Aorta (tissue), 5 donors: ENCODE results near the gene ARID1B. TPM values are rescaled to one million over a fixed set of nuclear protein-coding genes. Genes with fewer than 3 reads are reported as not detected.

ENCODE experiments used
- ATAC-seq: fragments of 200-7000 bp; cut with Tn5 transposase; one replicate; pipeline ENCODE4 v1.9.1; 2022; ENCODE audit warnings: moderate library complexity; ENCODE audit not compliant: low FRiP score
- DNase-seq, 2 donors: peaks; one replicate each; pipeline ENCODE4 v3.0.0-alpha.2; 2020
- H3K27ac ChIP-seq, 2 donors: one replicate each; pipeline ENCODE4 v1.5.1; 2013; ENCODE audit warnings: low read length in 2 of 2, mild to moderate bottlenecking in 2 of 2, moderate library complexity in 2 of 2, control low read depth in 1 of 2, inconsistent platforms in 1 of 2, low read depth in 1 of 2
- H3K27me3 ChIP-seq, 2 donors: one replicate each; pipeline ENCODE4 v1.6.1; 2013; ENCODE audit warnings: control low read depth in 1 of 2, low read length in 1 of 2, mild to moderate bottlenecking in 1 of 2, moderate library complexity in 1 of 2; ENCODE audit not compliant: insufficient read depth in 2 of 2, control insufficient read depth in 1 of 2
- H3K36me3 ChIP-seq, 2 donors: one replicate each; pipeline ENCODE4 v1.6.1; 2013; ENCODE audit warnings: control low read depth in 1 of 2, low read length in 1 of 2, mild to moderate bottlenecking in 1 of 2; ENCODE audit not compliant: insufficient read depth in 2 of 2, control insufficient read depth in 1 of 2
- H3K4me1 ChIP-seq, 2 donors: one replicate each; pipeline ENCODE4 v1.6.1; 2013; ENCODE audit warnings: low read length in 2 of 2, control low read depth in 1 of 2, mild to moderate bottlenecking in 1 of 2, moderate library complexity in 1 of 2; ENCODE audit not compliant: insufficient read depth in 2 of 2, control insufficient read depth in 1 of 2
- H3K4me3 ChIP-seq, 2 donors: one replicate each; pipeline ENCODE4 v1.5.1; 2013; ENCODE audit warnings: low read length in 2 of 2, control low read depth in 1 of 2, mild to moderate bottlenecking in 1 of 2
- H3K9me3 ChIP-seq: one replicate; pipeline ENCODE4 v1.6.1; 2013; ENCODE audit warnings: mild to moderate bottlenecking, low read length; ENCODE audit not compliant: control insufficient read depth
- WGBS, 2 donors: extraction: QIAGEN DNeasy Blood & Tissue Kit; methylation state at CpG; one replicate each; pipeline ENCODE4 v1.1.7; 2013; 5-methylcytosine and 5-hydroxymethylcytosine counted together
- intact Hi-C, 2 donors: fragments of 100-400 bp; cut with DNase I; formaldehyde crosslinking; loops; one replicate each; pipeline versions ENCODE4 v1.14.2 to v1.15.0; 2022
- polyA plus RNA-seq, 2 donors: library from polyadenylated mRNA; stranded (reverse); fragments of 200-250 nt; gene quantifications; one replicate each; pipeline ENCODE4 v1.2.3, GENCODE V29; 2013
- total RNA-seq, 2 donors: library from RNA; stranded (reverse); fragmentation: NEBNext Ultra II Directional; extraction: Animal tissue kit (Norgen Biotek cat#: 25700); gene quantifications; one replicate each; pipeline ENCODE4 v1.2.1, GENCODE V29; 2021
- donor health status: healthy with polysubstance abuse.
- donor health status: Bipolar disorder and iron deficiency.
- donor health status: DM: no; HTN: no; CAD: no.
- donor health status: DM: no; HTN: no; CAD: no.
- donor health status: DM: yes; HTN: yes; CAD: no.

The ARID1B gene
- total and polyA plus RNA-seq, 4 donors: 6.5 to 143 (median 54.5) TPM

GRCh38 chr6:157017861-157018260, 240.7 kb downstream of the ARID1B start:
- Histone ChIP-seq H3K27ac (no peak overlapping the region), H3K36me3 (no peaks in the 10 kb centered on the region), H3K9me3 (no peaks in the 10 kb centered on the region), H3K4me3 (no peak overlapping the region), H3K27me3 (no peaks in the 10 kb centered on the region), H3K4me1 (peaks cover 2 to 5% of the 10 kb centered on the region in 2 donors)
- intact Hi-C loops: no loop called here
- ATAC-seq (no peak), DNase-seq (no peak)

DNA sequence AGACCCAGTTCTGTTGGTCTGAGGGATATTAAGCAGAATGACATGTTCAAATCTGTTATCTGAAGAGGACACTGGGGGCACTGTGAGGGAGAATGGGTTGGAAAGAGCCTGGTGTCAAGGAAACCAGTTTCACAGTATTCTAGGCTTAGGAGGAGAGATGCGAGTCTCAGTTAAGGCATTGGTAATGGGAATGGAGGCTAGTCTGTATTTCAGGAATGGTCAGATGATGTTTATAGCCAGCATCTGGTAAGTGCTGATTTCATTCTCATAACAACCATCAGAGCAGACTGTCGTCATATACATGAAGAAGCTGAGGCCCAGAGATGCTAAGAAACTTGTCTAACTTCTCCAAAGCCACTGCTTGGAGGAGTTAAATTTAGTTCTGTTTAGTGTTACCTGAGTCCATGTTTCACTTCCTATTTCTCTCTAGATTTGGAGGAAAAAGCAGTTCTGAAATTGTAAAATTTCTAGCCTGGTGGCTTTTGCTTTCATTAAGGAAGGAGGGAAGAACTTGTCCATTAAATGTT, 242.0 kb downstream of the ARID1B start:
- H3K27me3 ChIP-seq: no peaks in the 10 kb centered on the region
- ATAC-seq: no peak
- WGBS, 2 donors: 90 to 91% methylated on average over 2 of the region's 2 CpGs
- no peaks in the 10 kb centered on the region for H3K36me3 ChIP-seq
- no peaks in the 10 kb centered on the region for H3K9me3 ChIP-seq
- DNase-seq: no peak
- no peak overlapping the region for H3K27ac ChIP-seq
- intact Hi-C loops: no loop called here
- H3K4me1 ChIP-seq: peaks cover 0 to 2% of the 10 kb centered on the region in 2 donors
- no peak overlapping the region for H3K4me3 ChIP-seq

GRCh38 chr6:157019733-157020132, 242.6 kb downstream of the ARID1B start:
- intact Hi-C loops: loop anchor here (1.0 to 5.0 kb wide), 3 partner anchors 237 to 332 kb away; no protein-coding TSS in a partner anchor
- H3K9me3 ChIP-seq: no peaks in the 10 kb centered on the region
- H3K27ac ChIP-seq: no peak overlapping the region
- H3K36me3 ChIP-seq: no peaks in the 10 kb centered on the region
- no peak for DNase-seq
- WGBS, 2 donors: 67 to 70% methylated on average over 7 of the region's 7 CpGs
- H3K27me3 ChIP-seq: no peaks in the 10 kb centered on the region
- no peak for ATAC-seq
- peaks cover 0 to 2% of the 10 kb centered on the region in 2 donors for H3K4me1 ChIP-seq
- H3K4me3 ChIP-seq: no peak overlapping the region

- no peaks in the 10 kb centered on the region for H3K9me3 ChIP-seq
- peaks cover 0 to 2% of the 10 kb centered on the region in 2 donors for H3K4me1 ChIP-seq
- H3K4me3 ChIP-seq: peak overlapping the region; percentile 91 to 97
- intact Hi-C loops: loop anchor here (1.0 to 5.0 kb wide), 3 partner anchors 238 to 333 kb away; no protein-coding TSS in a partner anchor
- peak overlapping the region in 1 of 2 donors; percentile 100 for H3K27ac ChIP-seq
- H3K27me3 ChIP-seq: no peaks in the 10 kb centered on the region
- H3K36me3 ChIP-seq: no peaks in the 10 kb centered on the region
- WGBS, 2 donors: 17 to 18% methylated on average over 4 of the region's 4 CpGs
- ATAC-seq: no peak
- DNase-seq: no peak
These were observed 243.2 kb downstream of the ARID1B start for GRCh38 chr6:157020398-157020797.

DNA sequence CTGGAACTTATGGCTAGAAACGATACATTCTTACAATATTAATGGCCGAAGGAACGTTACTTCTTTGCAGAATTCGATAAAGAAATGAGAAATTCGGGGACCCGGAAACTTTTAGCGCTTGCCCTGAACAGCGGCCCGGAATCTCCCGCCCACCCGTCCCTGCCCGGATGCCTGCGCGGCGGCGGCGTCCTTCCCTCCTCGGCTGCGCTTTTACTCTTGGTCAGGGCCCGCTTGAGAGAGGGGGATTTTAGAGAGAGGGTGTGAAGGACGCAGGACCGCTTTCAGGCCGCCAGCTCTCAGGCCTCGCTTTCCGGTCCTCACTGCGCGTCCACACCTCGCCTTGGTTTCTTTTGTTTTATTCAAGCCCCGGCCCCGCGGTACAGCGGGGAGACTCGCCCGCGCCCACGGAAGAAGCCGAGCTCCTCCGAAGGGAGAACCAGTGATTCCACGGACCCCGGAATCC, 243.7 kb downstream of the ARID1B start:
- H3K9me3 ChIP-seq: no peaks in the 10 kb centered on the region
- ATAC-seq: peak; percentile 68
- H3K36me3 ChIP-seq: no peaks in the 10 kb centered on the region
- peak overlapping the region; percentile 91 to 97 for H3K4me3 ChIP-seq
- DNase-seq: peak; percentile 73 to 84
- WGBS, 2 donors: 0% methylated on average over 40 of the region's 40 CpGs
- peaks cover 0 to 2% of the 10 kb centered on the region in 2 donors for H3K4me1 ChIP-seq
- intact Hi-C loops: loop anchor here (1.0 to 5.0 kb wide), 3 partner anchors 239 to 334 kb away; no protein-coding TSS in a partner anchor
- peak overlapping the region; percentile 98 to 100 for H3K27ac ChIP-seq
- H3K27me3 ChIP-seq: no peaks in the 10 kb centered on the region

- ATAC-seq (peak; percentile 97), DNase-seq (peak; percentile 96 to 97)
- H3K4me1 ChIP-seq: peaks cover 0 to 2% of the 10 kb centered on the region in 2 donors
- intact Hi-C loops: loop anchor here (5.0 kb wide), 2 partner anchors 239 to 334 kb away; no protein-coding TSS in a partner anchor
- peak overlapping the region; percentile 98 to 100 for H3K27ac ChIP-seq
- H3K36me3 ChIP-seq: no peaks in the 10 kb centered on the region
- WGBS, 2 donors: 0% methylated on average over 73 to 84 of the region's 84 CpGs
- no peaks in the 10 kb centered on the region for H3K9me3 ChIP-seq
- peak overlapping the region; percentile 91 to 97 for H3K4me3 ChIP-seq
- H3K27me3 ChIP-seq: no peaks in the 10 kb centered on the region
These were observed 244.3 kb downstream of the ARID1B start for GRCh38 chr6:157021344-157021992.

DNA sequence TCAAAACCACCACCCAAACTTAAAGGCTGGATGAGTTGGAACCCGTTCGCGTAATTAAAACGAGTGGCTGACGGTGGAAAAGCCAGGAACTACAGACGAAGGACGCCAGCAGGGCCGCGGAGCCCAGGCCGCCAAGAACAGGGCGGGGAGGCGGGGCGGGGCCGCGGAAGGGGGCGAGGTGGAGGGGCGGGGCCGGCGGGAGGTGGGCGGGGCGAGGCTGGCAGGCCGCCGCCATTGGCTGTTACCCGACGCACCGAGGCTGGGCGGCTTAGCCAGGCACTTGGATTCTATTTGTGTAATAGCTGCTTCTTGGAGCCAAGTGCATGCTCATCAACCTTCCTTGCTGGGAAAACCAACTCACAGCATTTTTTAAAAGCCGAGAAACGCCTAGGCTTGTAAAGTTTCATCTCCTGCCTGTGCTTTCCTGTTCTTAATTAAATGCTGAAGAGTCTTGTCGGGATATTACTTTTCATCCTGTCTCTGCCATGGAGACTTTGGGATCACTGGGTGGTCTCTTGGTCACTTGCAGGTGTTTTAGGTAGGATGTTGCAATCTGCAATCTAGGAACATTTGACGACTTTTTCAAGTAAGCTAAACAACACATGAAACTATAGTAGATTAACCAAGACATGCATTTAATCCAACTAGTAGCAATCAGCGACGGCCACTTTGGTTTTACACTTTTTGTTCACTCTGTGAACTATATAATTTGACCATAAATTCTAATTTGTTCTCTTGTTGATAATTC, 245.0 kb downstream of the ARID1B start:
- intact Hi-C loops: loop anchor here (5.0 kb wide), 2 partner anchors 240 to 335 kb away; no protein-coding TSS in a partner anchor
- Histone ChIP-seq H3K4me1 (peaks cover 0 to 2% of the 10 kb centered on the region in 2 donors), H3K9me3 (no peaks in the 10 kb centered on the region), H3K4me3 (peak overlapping the region; percentile 64 to 97), H3K27ac (peak overlapping the region; percentile 98 to 100), H3K36me3 (no peaks in the 10 kb centered on the region), H3K27me3 (no peaks in the 10 kb centered on the region)
- DNase-seq (peak; percentile 92 to 95), ATAC-seq (peak; percentile 93)
- WGBS, 2 donors: 2 to 3% methylated on average over 30 to 33 of the region's 33 CpGs

GRCh38 chr6:157023958-157024357, 246.8 kb downstream of the ARID1B start:
- intact Hi-C loops: loop anchor here (5.0 kb wide), 2 partner anchors 242 to 337 kb away; no protein-coding TSS in a partner anchor
- ATAC-seq (no peak), DNase-seq (no peak)
- H3K36me3 ChIP-seq: no peaks in the 10 kb centered on the region
- no peaks in the 10 kb centered on the region for H3K4me1 ChIP-seq
- no peak overlapping the region for H3K27ac ChIP-seq
- no peak overlapping the region for H3K4me3 ChIP-seq
- WGBS, 2 donors: 13 to 16% methylated on average over 2 of the region's 2 CpGs
- H3K27me3 ChIP-seq: no peaks in the 10 kb centered on the region
- no peaks in the 10 kb centered on the region for H3K9me3 ChIP-seq
